ENCODE data around the gene DPAGT1.
A peak's percentile ranks its signal among the peaks of the same experiment; 100 is the strongest.
"Not testable (repeated sequence)": the region's sequence is repeated elsewhere in the genome, so short reads cannot be mapped to it uniquely, and the experiment has no call there.

Gene DPAGT1

DNA sequence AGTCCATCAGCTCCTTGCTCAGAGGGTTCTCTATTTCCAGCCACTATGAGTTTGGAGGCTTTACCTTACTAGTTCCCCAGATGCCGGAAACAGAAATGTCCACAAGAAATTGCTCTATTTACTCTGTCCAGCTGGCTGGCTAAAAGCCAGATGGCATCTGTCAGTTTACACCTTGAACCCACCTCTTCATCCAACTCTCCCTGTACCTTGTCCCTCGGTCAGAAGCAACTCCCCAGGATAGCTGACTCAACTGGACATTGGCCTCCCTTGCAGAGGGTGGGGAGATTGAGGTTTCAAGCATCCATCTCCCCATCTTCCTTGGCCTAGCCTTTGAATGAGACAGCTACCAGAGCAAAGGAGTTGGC is 7.2 kb upstream of the DPAGT1 start:
- no peak for DNase-seq (ENCODE audit: extremely low read depth, low read depth)
- TF ChIP-seq CTCF (IDR thresholded peaks at IDR 0.05; ENCODE audit: low read depth, low read length), result no peak

- DNase-seq (ENCODE audit: extremely low read depth, low read depth), result no peak
- no peak for TF ChIP-seq CTCF (IDR thresholded peaks at IDR 0.05; ENCODE audit: low read depth, low read length)
These were observed 6.6 kb upstream of the DPAGT1 start for GRCh38 chr11:119108146-119108856.

GRCh38 chr11:119107538-119108145 is 6.0 kb upstream of the DPAGT1 start:
- DNase-seq (ENCODE audit: extremely low read depth, low read depth), result no peak
- TF ChIP-seq CTCF (IDR thresholded peaks at IDR 0.05; ENCODE audit: low read depth, low read length), result no peak

DNA sequence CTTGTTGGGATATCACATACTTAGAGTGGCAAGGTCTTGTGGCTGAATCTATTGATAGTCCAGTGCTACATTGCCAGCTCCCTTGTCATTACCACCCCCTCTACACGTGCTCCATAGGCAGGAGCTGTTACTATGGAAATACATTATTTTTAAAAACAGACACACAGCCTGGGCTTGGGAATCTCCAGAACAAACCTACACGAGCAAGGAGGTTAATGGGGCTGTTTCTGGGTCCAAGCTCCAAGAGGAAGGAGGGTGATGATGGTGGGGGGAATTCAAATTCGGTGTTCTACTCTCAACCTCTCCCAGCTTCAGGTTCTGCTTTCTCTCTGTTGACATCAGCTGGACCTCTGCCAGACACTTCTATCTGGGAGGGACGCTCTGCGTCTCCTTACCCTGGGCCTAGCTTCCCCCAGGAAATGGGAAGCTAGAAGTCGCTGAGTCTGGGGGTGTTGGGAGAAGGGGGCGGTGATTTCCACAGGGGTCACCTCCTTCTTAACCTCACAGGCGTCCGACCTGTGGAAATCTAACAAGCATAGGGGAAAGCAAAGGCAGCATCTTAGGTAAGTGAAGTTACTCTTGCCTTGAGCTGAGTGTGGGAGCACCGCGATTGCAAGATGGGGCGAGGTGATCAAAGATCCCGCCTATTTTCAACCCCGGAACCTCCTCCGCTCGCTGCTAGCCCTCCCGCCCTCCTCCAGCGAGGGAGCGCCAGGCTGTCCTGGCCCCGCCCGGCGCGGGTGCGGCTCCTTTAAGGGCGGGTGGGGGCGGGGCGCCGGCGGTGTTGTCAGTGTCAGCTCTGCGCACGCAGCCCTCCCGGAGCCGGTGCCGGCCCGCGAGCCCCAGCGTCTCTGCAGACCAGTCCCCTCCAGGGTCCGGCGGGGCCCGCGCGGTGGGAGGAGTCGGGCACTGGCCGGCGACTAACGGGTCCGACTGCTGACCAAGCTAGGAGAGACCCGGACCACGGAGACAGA is 5.2 kb upstream of the DPAGT1 start, which contains the start of gene C2CD2L:
Gene C2CD2L, plus strand, starts transcription at position 781 of the 974 bp plus-strand sequence. CDS start 398 bp downstream, outside the sequence.
- peak; percentile 71 for DNase-seq (ENCODE audit: extremely low read depth, low read depth)
- no peak for TF ChIP-seq CTCF (IDR thresholded peaks at IDR 0.05; ENCODE audit: low read depth, low read length)

- DNase-seq (ENCODE audit: extremely low read depth, low read depth), result no peak
- no peak for TF ChIP-seq CTCF (IDR thresholded peaks at IDR 0.05; ENCODE audit: low read depth, low read length)
These were observed 2.1 kb upstream of the DPAGT1 start for GRCh38 chr11:119103793-119104192.

GRCh38 chr11:119103161-119103664 is 1.6 kb upstream of the DPAGT1 start:
- not testable (repeated sequence) for DNase-seq (ENCODE audit: extremely low read depth, low read depth)

- TF ChIP-seq CTCF (IDR thresholded peaks at IDR 0.05; ENCODE audit: low read depth, low read length), result no peak
- DNase-seq (ENCODE audit: extremely low read depth, low read depth), result no peak
These were observed 477 bp downstream of the DPAGT1 start for GRCh38 chr11:119100994-119101758.
